ENCODE results near the gene NOD1. TPM values are rescaled to one million over a fixed set of nuclear protein-coding genes. Genes with fewer than 3 reads are reported as not detected.

NOD1 gene
- polyA plus RNA-seq, 3 donors, result 2.8 to 15.0 (median 4.6) TPM

DNA sequence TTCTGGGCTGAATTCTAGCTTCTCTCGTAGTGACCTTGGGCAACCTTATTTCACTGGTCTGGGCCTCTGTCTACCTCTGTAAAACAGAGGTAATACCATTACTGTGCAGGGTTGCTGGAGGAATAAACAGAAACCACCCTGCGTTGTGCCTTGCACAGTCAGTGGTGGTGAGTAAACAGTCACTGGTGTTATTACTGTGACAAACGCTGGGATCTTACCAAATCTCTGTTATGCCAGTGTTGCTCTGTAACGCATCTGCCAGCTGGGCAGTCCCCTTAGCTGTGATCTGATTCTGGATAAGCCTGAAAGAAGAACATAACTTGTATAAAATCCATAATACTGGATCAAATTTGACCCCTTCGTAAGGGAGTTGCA lies 49.4 kb downstream of the NOD1 start:
- Histone ChIP-seq H3K4me2 (replicated peaks; ENCODE audit: extremely low read depth, low read length, poor library complexity, severe bottlenecking) (peak overlapping the region; percentile 41), H3K27ac (ENCODE audit: low read depth in 1 of 2, low read length in 2 of 2) (peak overlapping the region; percentile 67 to 90), H3K4me3 (replicated peaks in 1 of 3; ENCODE audit: low read depth in 2 of 3, low read length in 3 of 3) (peak overlapping the region in 1 of 3 experiments; percentile 26), H4K20me1 (ENCODE audit: insufficient read depth, low read length) (no peaks in the 10 kb centered on the region), H3K27me3 (ENCODE audit: control insufficient read depth in 2 of 2, insufficient read depth in 2 of 2, low read length in 2 of 2) (no peaks in the 10 kb centered on the region), H3K9ac (ENCODE audit: insufficient read depth, low read length, poor library complexity, severe bottlenecking) (peak overlapping the region; percentile 34), H2AFZ (ENCODE audit: insufficient read depth, low read depth, low read length, poor library complexity, severe bottlenecking) (no peak overlapping the region), H3K36me3 (replicated peaks in 1 of 2; ENCODE audit: control insufficient read depth in 1 of 2, insufficient read depth in 2 of 2, low read length in 2 of 2) (peaks cover 7 to 19% of the 10 kb centered on the region in 2 donors), H3K79me2 (ENCODE audit: insufficient read depth, low read length) (peaks cover 6% of the 10 kb centered on the region), H3K9me3 (replicated peaks in 1 of 2; ENCODE audit: control insufficient read depth in 1 of 2, insufficient read depth in 1 of 2, low read length in 2 of 2) (no peaks in the 10 kb centered on the region), H3K4me1 (ENCODE audit: control insufficient read depth in 1 of 2, insufficient read depth in 2 of 2, low read length in 2 of 2) (peaks cover 85 to 89% of the 10 kb centered on the region in 2 donors)
- DNase-seq, result peak; percentile 59 to 81 (median 69)
- intact Hi-C loops (cut with micrococcal nuclease), result loop anchor here (5.0 to 10.0 kb wide), 3 partner anchors 48 to 264 kb away; partner anchors contain the start of genes NOD1 (in 1 of the 2) and ZNRF2 (in 1 of the 2)
- Mint-ChIP-seq H3K36me3 (peaks cover 32 to 38% of the 10 kb centered on the region in 2 donors), H3K4me1 (peaks cover 89% of the 10 kb centered on the region), H3K27me3 (ENCODE audit: low read depth in 3 of 3) (peaks cover 0 to 3% (median 0%) of the 10 kb centered on the region in 3 donors), H3K9me3 (peaks cover 0 to 3% (median 0%) of the 10 kb centered on the region in 7 donors), H3K4me3 (no peak overlapping the region), H3K27ac (peak overlapping the region; percentile 82 to 96 (median 94))
- WGBS (ENCODE audit: insufficient coverage), result 43% methylated on average over 2 of the region's 5 CpGs
- TF ChIP-seq, protein P1, sequence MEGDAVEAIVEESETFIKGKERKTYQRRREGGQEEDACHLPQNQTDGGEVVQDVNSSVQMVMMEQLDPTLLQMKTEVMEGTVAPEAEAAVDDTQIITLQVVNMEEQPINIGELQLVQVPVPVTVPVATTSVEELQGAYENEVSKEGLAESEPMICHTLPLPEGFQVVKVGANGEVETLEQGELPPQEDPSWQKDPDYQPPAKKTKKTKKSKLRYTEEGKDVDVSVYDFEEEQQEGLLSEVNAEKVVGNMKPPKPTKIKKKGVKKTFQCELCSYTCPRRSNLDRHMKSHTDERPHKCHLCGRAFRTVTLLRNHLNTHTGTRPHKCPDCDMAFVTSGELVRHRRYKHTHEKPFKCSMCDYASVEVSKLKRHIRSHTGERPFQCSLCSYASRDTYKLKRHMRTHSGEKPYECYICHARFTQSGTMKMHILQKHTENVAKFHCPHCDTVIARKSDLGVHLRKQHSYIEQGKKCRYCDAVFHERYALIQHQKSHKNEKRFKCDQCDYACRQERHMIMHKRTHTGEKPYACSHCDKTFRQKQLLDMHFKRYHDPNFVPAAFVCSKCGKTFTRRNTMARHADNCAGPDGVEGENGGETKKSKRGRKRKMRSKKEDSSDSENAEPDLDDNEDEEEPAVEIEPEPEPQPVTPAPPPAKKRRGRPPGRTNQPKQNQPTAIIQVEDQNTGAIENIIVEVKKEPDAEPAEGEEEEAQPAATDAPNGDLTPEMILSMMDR (IDR thresholded peaks at IDR 0.05), result no peak

DNA sequence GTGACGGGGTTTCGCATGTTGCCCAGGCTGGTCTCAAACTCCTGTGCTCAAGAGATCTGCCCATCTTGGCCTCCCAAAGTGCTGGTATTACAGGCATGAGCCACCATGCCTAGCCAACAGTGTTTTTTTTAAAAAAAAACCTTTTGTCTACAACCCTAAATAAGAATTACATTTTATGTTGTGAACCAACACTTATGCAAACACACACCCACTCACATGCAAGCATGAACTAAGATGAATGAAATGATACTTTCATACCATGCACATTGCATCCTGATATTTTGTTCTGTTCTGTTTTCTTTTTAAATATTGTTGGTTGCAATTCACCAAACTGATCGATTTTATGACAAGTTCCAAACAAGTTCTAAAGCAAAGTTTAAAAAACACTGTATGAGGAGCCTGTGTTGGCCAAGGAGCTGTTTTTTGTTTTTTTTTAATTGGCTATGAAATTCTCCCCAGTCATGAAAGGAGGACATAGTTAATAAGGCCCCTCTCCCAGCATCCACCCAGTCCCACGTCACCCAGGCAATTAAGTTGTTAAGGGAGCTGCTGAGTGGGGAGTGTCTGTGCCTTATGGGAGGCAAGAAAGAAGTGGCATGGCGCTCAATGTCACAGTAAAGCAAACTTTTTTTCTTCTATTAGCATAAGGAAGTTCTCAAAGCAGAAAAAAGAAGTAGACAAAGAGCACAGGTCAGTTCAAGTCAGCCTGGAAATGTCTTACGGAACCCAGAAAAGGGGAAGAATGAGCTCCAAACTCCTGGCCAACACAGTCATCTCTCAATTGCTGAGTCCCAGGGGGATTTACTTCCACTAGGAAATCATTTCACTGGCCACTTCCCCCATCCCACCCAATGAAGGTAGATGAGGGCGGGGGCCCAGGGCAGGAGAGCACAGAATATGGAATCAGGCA lies 50.1 kb downstream of the NOD1 start:
- peaks cover 0 to 3% (median 0%) of the 10 kb centered on the region in 3 donors for H3K27me3 Mint-ChIP-seq (ENCODE audit: low read depth in 3 of 3)

More for the DNA sequence above, 50.1 kb downstream of the NOD1 start:
- 72% methylated on average over 3 of the region's 7 CpGs for WGBS (ENCODE audit: insufficient coverage)
- H3K9me3 Mint-ChIP-seq, result peaks cover 0 to 3% (median 0%) of the 10 kb centered on the region in 7 donors
- Histone ChIP-seq H2AFZ (ENCODE audit: insufficient read depth, low read depth, low read length, poor library complexity, severe bottlenecking) (no peak overlapping the region), H3K4me3 (replicated peaks in 1 of 3; ENCODE audit: low read depth in 2 of 3, low read length in 3 of 3) (peak overlapping the region in 1 of 3 experiments; percentile 26), H3K27me3 (ENCODE audit: control insufficient read depth in 2 of 2, insufficient read depth in 2 of 2, low read length in 2 of 2) (no peaks in the 10 kb centered on the region), H3K27ac (ENCODE audit: low read depth in 1 of 2, low read length in 2 of 2) (peak overlapping the region; percentile 77 to 90), H3K4me1 (ENCODE audit: control insufficient read depth in 1 of 2, insufficient read depth in 2 of 2, low read length in 2 of 2) (peaks cover 85 to 89% of the 10 kb centered on the region in 2 donors), H3K9me3 (replicated peaks in 1 of 2; ENCODE audit: control insufficient read depth in 1 of 2, insufficient read depth in 1 of 2, low read length in 2 of 2) (no peaks in the 10 kb centered on the region), H3K36me3 (replicated peaks in 1 of 2; ENCODE audit: control insufficient read depth in 1 of 2, insufficient read depth in 2 of 2, low read length in 2 of 2) (peaks cover 7 to 20% of the 10 kb centered on the region in 2 donors), H3K79me2 (ENCODE audit: insufficient read depth, low read length) (peaks cover 6% of the 10 kb centered on the region), H4K20me1 (ENCODE audit: insufficient read depth, low read length) (no peaks in the 10 kb centered on the region), H3K9ac (ENCODE audit: insufficient read depth, low read length, poor library complexity, severe bottlenecking) (peak overlapping the region; percentile 34), H3K4me2 (replicated peaks; ENCODE audit: extremely low read depth, low read length, poor library complexity, severe bottlenecking) (peak overlapping the region; percentile 41)
- intact Hi-C loops (cut with micrococcal nuclease), result loop anchor here (5.0 to 10.0 kb wide), 3 partner anchors 49 to 264 kb away; partner anchors contain the start of genes NOD1 (in 1 of the 2) and ZNRF2 (in 1 of the 2)
- peaks cover 89% of the 10 kb centered on the region for H3K4me1 Mint-ChIP-seq
- H3K27ac Mint-ChIP-seq, result peak overlapping the region; percentile 82 to 96 (median 94)
- H3K4me3 Mint-ChIP-seq, result peak overlapping the region in 1 of 2 donors; percentile 61
- H3K36me3 Mint-ChIP-seq, result peaks cover 32 to 37% of the 10 kb centered on the region in 2 donors
- DNase-seq, result peak; percentile 69 to 89 (median 83)
- TF ChIP-seq, protein P1 (IDR thresholded peaks at IDR 0.05), result no peak

All from CD14-positive monocyte (primary cell).